Pancreas (tissue), 10 donors: ENCODE data around the gene PPAN. TPM values are rescaled to one million over a fixed set of nuclear protein-coding genes. Genes with fewer than 3 reads are reported as not detected.

ENCODE experiments used
- ATAC-seq, 4 donors: fragments of 200-7000 bp; cut with Tn5 transposase; one replicate each; pipeline versions ENCODE4 v1.8.0 to v1.9.1; 2020; ENCODE audit warnings: mild to moderate bottlenecking in 4 of 4, moderate library complexity in 4 of 4
- DNase-seq, 6 donors: peaks; one replicate each; pipeline ENCODE4 v3.0.0-alpha.2; 2020
- FAIRE-seq: peaks from 2 replicates; lab custom pipeline; 2012; peaks lifted over from hg19 to GRCh38; lab: Jason Lieb, UNC
- H3K27ac ChIP-seq, 4 donors: fragments of 200-600 bp; sonication (generic); 1 replicate in 3 of 4; 2 replicates in 1 of 4; pipeline versions ENCODE4 v1.5.0 to v1.8.0; 2020
- H3K27me3 ChIP-seq, 4 donors: fragments of 200-600 bp; one replicate each; pipeline ENCODE4 v1.8.0; 2021
- H3K36me3 ChIP-seq, 3 donors: fragments of 200-600 bp; sonication (generic) in 1 of 3; one replicate each; pipeline versions ENCODE4 v1.5.0 to v1.8.0; 2020 to 2021
- H3K4me1 ChIP-seq, 3 donors: fragments of 200-600 bp; one replicate each; pipeline ENCODE4 v1.8.0; 2021
- H3K4me3 ChIP-seq, 4 donors: fragments of 200-600 bp; sonication (generic) in 2 of 4; one replicate each; pipeline versions ENCODE4 v1.5.0 to v1.8.0; 2020 to 2021
- H3K9me3 ChIP-seq, 4 donors: fragments of 200-600 bp; one replicate each; pipeline ENCODE4 v1.8.0; 2021
- CTCF ChIP-seq, 4 donors: fragments of 200-600 bp; sonication (generic) in 3 of 4; IDR thresholded peaks; one replicate each; pipeline versions ENCODE4 v1.5.0 to v1.8.0; 2021; ENCODE audit warnings: antibody characterized with exemption in 4 of 4
- WGBS, 2 donors: extraction: QIAGEN DNeasy Blood & Tissue Kit; methylation state at CpG; one replicate each; pipeline ENCODE4 v1.1.7; 2013; 5-methylcytosine and 5-hydroxymethylcytosine counted together
- intact Hi-C, 3 donors: fragments of 100-400 bp; cut with DNase I; formaldehyde crosslinking; loops; one replicate each; pipeline versions ENCODE4 v1.11.1 to v1.14.2; 2022
- polyA plus RNA-seq, 2 donors: library from polyadenylated mRNA; stranded (reverse); fragments of 200-250 nt; gene quantifications; one replicate each; pipeline ENCODE4 v1.2.3, GENCODE V29; 2013
- total RNA-seq, 6 donors: library from RNA; stranded (reverse); fragmentation: NEBNext Ultra II Directional in 4 of 6; extraction: Animal tissue kit (Norgen Biotek cat#: 25700) in 4 of 6; gene quantifications; one replicate each; pipeline versions ENCODE4 v1.2.1 to v1.2.4, GENCODE V29; 2021 to 2023
- donor health status: healthy with polysubstance abuse.
- donor health status: DM: no; HTN: no; CAD: no; lungs with moderate emphysema.
- donor health status: DM: no; HTN: no; CAD: no.
- donor health status: control.
- donor health status: control.
- donor health status: Bipolar disorder and iron deficiency.
- donor health status: DM: yes; HTN: yes; CAD: no.
- donor health status: DM: no; HTN: no; CAD: no.
- donor health status: DM: no; HTN: no; CAD: no.
- donor health status: DM: yes; HTN: yes; CAD: no.

PPAN gene
- total and polyA plus RNA-seq, 8 donors = 9.3 to 67.9 (median 19.4) TPM

DNA sequence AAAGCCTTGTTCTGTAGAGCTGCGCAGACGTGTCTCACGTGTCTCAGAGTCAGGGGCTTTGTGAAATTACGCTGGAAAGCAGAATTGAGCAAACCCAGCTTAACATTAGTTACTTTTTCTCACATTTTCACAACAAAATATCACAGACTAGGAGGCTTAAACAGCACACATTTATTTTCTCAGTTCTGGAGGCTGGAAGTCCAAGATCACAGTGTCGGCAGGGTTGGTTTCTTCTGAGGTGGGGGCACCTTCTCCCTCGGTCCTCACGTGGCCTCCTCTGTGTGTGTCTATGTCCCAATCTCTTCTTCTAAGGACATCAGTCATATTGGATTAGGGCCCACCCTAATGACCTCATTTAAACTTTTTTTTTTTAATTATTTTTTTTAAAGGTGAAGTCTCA lies 18.3 kb downstream of the PPAN start:
- Histone ChIP-seq H3K4me1 (no peaks in the 10 kb centered on the region), H3K27me3 (no peaks in the 10 kb centered on the region), H3K36me3 (no peaks in the 10 kb centered on the region), H3K4me3 (no peak overlapping the region), H3K9me3 (no peaks in the 10 kb centered on the region), H3K27ac (no peak overlapping the region)
- intact Hi-C loops = no loop called here
- no peak for ATAC-seq
- no peak for FAIRE-seq
- WGBS, 2 donors = 94 to 96% methylated on average over 7 of the region's 7 CpGs
- DNase-seq = no peak
- no peak for TF ChIP-seq CTCF (IDR thresholded peaks at IDR 0.05)

DNA sequence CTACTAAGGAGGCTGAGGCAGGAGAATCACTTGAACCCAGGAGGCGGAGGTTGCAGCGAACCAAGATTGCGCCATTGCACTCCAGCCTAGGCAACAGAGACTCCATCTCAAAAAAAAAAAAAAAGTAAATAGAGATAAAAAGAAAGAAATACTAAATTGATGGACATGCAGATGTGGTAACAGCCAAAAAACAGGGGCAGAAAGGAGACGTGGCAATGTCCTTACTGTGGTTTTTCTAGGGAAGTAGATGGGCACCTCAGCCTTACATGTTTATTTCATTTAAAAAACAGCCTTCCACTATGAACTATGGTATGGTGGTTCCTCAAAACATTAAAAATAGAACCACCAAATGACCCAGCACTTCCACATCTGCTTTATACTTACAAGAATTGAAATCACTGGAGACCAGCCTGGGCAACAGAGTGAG lies 20.1 kb downstream of the PPAN start:
- no peak for TF ChIP-seq CTCF (IDR thresholded peaks at IDR 0.05)
- H3K4me3 ChIP-seq = no peak overlapping the region
- H3K27me3 ChIP-seq = no peaks in the 10 kb centered on the region
- FAIRE-seq = no peak
- intact Hi-C loops = no loop called here
- H3K4me1 ChIP-seq = no peaks in the 10 kb centered on the region
- peak overlapping the region in 1 of 4 donors; percentile 15 for H3K27ac ChIP-seq
- DNase-seq = no peak
- 82 to 99% methylated on average over 4 of the region's 4 CpGs for WGBS, 2 donors
- no peaks in the 10 kb centered on the region for H3K36me3 ChIP-seq
- peak in 2 of 4 donors; percentile 51 to 71 for ATAC-seq
- no peaks in the 10 kb centered on the region for H3K9me3 ChIP-seq

DNA sequence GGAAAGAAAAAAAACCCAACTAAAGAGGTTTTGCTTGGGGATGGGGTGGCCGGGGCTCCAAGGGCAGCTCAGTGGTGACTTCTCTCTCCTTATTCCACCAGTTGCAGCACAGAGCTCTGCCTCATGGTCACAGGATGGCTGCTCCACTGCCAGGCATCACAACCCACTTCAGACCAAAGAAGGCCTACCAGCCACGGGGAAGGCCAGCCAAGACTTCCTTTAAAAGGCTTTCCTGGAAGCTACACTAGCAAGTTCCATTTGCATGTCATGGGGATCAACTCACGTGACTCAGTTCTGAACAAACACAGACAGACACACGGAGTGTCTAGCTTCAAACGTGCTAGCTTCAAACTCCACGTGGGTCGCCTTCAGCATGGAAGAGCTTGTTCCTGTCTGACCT lies 26.7 kb downstream of the PPAN start:
- no peak for TF ChIP-seq CTCF (IDR thresholded peaks at IDR 0.05)
- 95% methylated on average over 7 of the region's 7 CpGs for WGBS, 2 donors
- intact Hi-C loops = no loop called here

GRCh38 chr19:10133596-10133995 lies 27.4 kb downstream of the PPAN start:
- DNase-seq = no peak
- Histone ChIP-seq H3K9me3 (no peaks in the 10 kb centered on the region), H3K4me1 (no peaks in the 10 kb centered on the region), H3K4me3 (no peak overlapping the region), H3K27me3 (no peaks in the 10 kb centered on the region), H3K27ac (no peak overlapping the region), H3K36me3 (peaks cover 0 to 5% (median 0%) of the 10 kb centered on the region in 3 donors)
- ATAC-seq = no peak
- TF ChIP-seq CTCF (IDR thresholded peaks at IDR 0.05) = no peak
- WGBS, 2 donors = 88 to 92% methylated on average over 11 of the region's 11 CpGs
- intact Hi-C loops = no loop called here
- no peak for FAIRE-seq

More for the DNA sequence above, 26.7 kb downstream of the PPAN start:
- no peak overlapping the region for H3K4me3 ChIP-seq
- H3K4me1 ChIP-seq = no peaks in the 10 kb centered on the region
- H3K9me3 ChIP-seq = no peaks in the 10 kb centered on the region
- no peaks in the 10 kb centered on the region for H3K27me3 ChIP-seq
- FAIRE-seq = no peak
- no peak overlapping the region for H3K27ac ChIP-seq
- H3K36me3 ChIP-seq = peaks cover 0 to 5% (median 0%) of the 10 kb centered on the region in 3 donors
- ATAC-seq = no peak
- DNase-seq = no peak

DNA sequence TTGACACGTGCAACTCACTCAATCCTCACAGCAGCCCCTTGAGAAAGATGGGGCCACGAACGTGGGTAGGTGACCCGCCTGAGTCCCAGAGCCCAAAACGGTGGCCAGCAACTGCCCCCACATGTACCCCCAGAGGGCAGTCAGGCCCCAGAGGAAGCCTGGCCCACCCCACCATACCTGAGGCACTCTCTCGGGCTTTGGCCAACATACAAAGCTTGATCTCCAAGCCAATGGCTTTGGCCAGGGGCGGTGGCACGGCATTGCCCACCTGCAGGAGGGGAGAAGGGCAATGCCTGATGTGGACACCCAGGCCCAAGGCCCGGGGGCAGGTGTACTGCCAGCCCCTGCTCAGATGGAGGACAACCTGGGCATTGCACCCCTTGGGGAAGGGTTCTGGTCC lies 27.9 kb downstream of the PPAN start:
- H3K27ac ChIP-seq = no peak overlapping the region
- no peak for TF ChIP-seq CTCF (IDR thresholded peaks at IDR 0.05)

More for the DNA sequence above, 27.9 kb downstream of the PPAN start:
- FAIRE-seq (no peak), DNase-seq (no peak), ATAC-seq (no peak)
- Histone ChIP-seq H3K4me1 (no peaks in the 10 kb centered on the region), H3K27me3 (no peaks in the 10 kb centered on the region), H3K4me3 (no peak overlapping the region), H3K36me3 (peaks cover 0 to 5% (median 0%) of the 10 kb centered on the region in 3 donors), H3K9me3 (no peaks in the 10 kb centered on the region)
- intact Hi-C loops = no loop called here
- WGBS, 2 donors = 93 to 97% methylated on average over 9 of the region's 9 CpGs
